GM23338 (cell line): ENCODE measurements around the gene CAMTA1. TPM values are rescaled to one million over a fixed set of nuclear protein-coding genes. Genes with fewer than 3 reads are reported as not detected.

Experiments used
- ATAC-seq: fragments of 200-7000 bp; cut with Tn5 transposase; 3 replicates; pipeline ENCODE4 v1.9.1; 2020
- DNase-seq: peaks from one replicate; pipeline ENCODE4 v3.0.0-alpha.2; 2015; ENCODE audit warnings: low spot score
- H2AFZ ChIP-seq: fragments of 200-600 bp; sonication (generic); 2 replicates; pipeline ENCODE4 v1.8.0; 2016; ENCODE audit warnings: antibody characterized with exemption, mild to moderate bottlenecking, moderate library complexity
- H3F3A ChIP-seq: fragments of 200-600 bp; sonication (generic); replicated peaks from 2 replicates; pipeline ENCODE4 v1.8.0; 2017; ENCODE audit warnings: antibody characterized with exemption, mixed run types, low read depth
- H3K27ac ChIP-seq: fragments of 200-600 bp; sonication (generic); 2 replicates; pipeline ENCODE4 v1.6.1; 2016; ENCODE audit warnings: low read depth
- H3K27me3 ChIP-seq: fragments of 200-600 bp; sonication (generic); 2 replicates; pipeline ENCODE4 v1.8.0; 2016; ENCODE audit warnings: mild to moderate bottlenecking, mixed run types, moderate library complexity; ENCODE audit not compliant: insufficient read depth
- H3K36me3 ChIP-seq: fragments of 200-600 bp; sonication (generic); 2 replicates; pipeline ENCODE4 v1.8.0; 2016; ENCODE audit warnings: mild to moderate bottlenecking; ENCODE audit not compliant: insufficient read depth
- H3K4me1 ChIP-seq: fragments of 200-600 bp; sonication (generic); 2 replicates; pipeline ENCODE4 v1.8.0; 2016; ENCODE audit warnings: mild to moderate bottlenecking, moderate library complexity; ENCODE audit not compliant: insufficient read depth
- H3K4me2 ChIP-seq: fragments of 200-600 bp; sonication (generic); 2 replicates; pipeline ENCODE4 v1.7.1; 2017; ENCODE audit warnings: mixed run types
- H3K4me3 ChIP-seq: fragments of 200-600 bp; sonication (generic); 2 replicates; pipeline ENCODE4 v1.6.1; 2016; ENCODE audit warnings: mixed run types
- H3K79me2 ChIP-seq: fragments of 200-600 bp; sonication (generic); replicated peaks from 2 replicates; pipeline ENCODE4 v1.8.0; 2017; ENCODE audit warnings: mild to moderate bottlenecking; ENCODE audit not compliant: insufficient read depth
- H3K9me2 ChIP-seq: fragments of 200-600 bp; sonication (generic); 2 replicates; pipeline ENCODE4 v1.8.0; 2017; ENCODE audit not compliant: insufficient read depth
- H4K20me1 ChIP-seq: fragments of 200-600 bp; sonication (generic); replicated peaks from 2 replicates; pipeline ENCODE4 v1.8.0; 2017; ENCODE audit warnings: mild to moderate bottlenecking; ENCODE audit not compliant: insufficient read depth
- H3K27ac Mint-ChIP-seq: 2 replicates; pipeline ENCODE4 v1.8.0; 2020; ENCODE audit warnings: inconsistent platforms, mild to moderate bottlenecking, moderate library complexity, mixed read lengths
- H3K27me3 Mint-ChIP-seq: 3 replicates; pipeline ENCODE4 v1.8.0; 2022; ENCODE audit warnings: low read depth, mild to moderate bottlenecking, moderate library complexity, mixed read lengths, inconsistent platforms; ENCODE audit not compliant: insufficient read depth, poor library complexity
- H3K36me3 Mint-ChIP-seq: 3 replicates; pipeline ENCODE4 v1.8.0; 2021; ENCODE audit warnings: low read depth, mild to moderate bottlenecking, inconsistent platforms, moderate library complexity, mixed read lengths
- H3K4me1 Mint-ChIP-seq: 3 replicates; pipeline ENCODE4 v1.8.0; 2020; ENCODE audit warnings: mild to moderate bottlenecking, inconsistent platforms, mixed read lengths
- H3K4me3 Mint-ChIP-seq: 3 replicates; pipeline ENCODE4 v1.8.0; 2021; ENCODE audit warnings: moderate library complexity, mild to moderate bottlenecking, inconsistent platforms, mixed read lengths
- H3K9me3 Mint-ChIP-seq: 3 replicates; pipeline ENCODE4 v1.8.0; 2020; ENCODE audit warnings: moderate library complexity, mild to moderate bottlenecking, inconsistent platforms, mixed read lengths
- CREB1 ChIP-seq: fragments of 250-450 bp; sonication (Bioruptor Pico); IDR thresholded peaks from 2 replicates; pipeline ENCODE4 v1.5.0; 2020; ENCODE audit warnings: low read depth, mild to moderate bottlenecking, moderate library complexity
- CTCF ChIP-seq, 2 experiments: fragments of 200-600 bp in 1 of 2; sonication (generic) in 1 of 2; conservative IDR thresholded peaks; 2 replicates each; pipeline versions ENCODE4 v1.5.1 to v1.6.1; 2016 to 2017; ENCODE audit warnings: antibody characterized with exemption in 2 of 2, low read depth in 2 of 2, mild to moderate bottlenecking in 2 of 2, moderate library complexity in 1 of 2
- ETS1 ChIP-seq: IDR thresholded peaks from 2 replicates; pipeline ENCODE4 v1.6.1; 2016; ENCODE audit warnings: antibody characterized with exemption
- EZH2 ChIP-seq: fragments of 200-600 bp; sonication (generic); IDR thresholded peaks from one replicate; pipeline ENCODE4 v1.8.0; 2017; ENCODE audit warnings: antibody characterized with exemption, mild to moderate bottlenecking, low read depth; ENCODE audit not compliant: unreplicated experiment
- EZH2phosphoT487 ChIP-seq: fragments of 200-600 bp; sonication (generic); IDR thresholded peaks from one replicate; pipeline ENCODE4 v1.8.1; 2018; ENCODE audit warnings: antibody characterized with exemption; ENCODE audit not compliant: unreplicated experiment
- JUNB ChIP-seq: IDR thresholded peaks from one replicate; pipeline ENCODE4 v1.6.1; 2016; ENCODE audit warnings: antibody characterized with exemption; ENCODE audit not compliant: unreplicated experiment
- NANOG ChIP-seq: IDR thresholded peaks from 2 replicates; pipeline ENCODE4 v1.6.1; 2016; ENCODE audit warnings: antibody characterized with exemption, borderline replicate concordance
- REST ChIP-seq: IDR thresholded peaks from one replicate; pipeline ENCODE4 v1.6.1; 2018; ENCODE audit warnings: antibody characterized with exemption; ENCODE audit not compliant: unreplicated experiment
- STAT1 ChIP-seq: IDR thresholded peaks from one replicate; pipeline ENCODE4 v1.6.1; 2016; ENCODE audit warnings: antibody characterized with exemption; ENCODE audit not compliant: unreplicated experiment
- ZNF331 ChIP-seq: fragments of 250-450 bp; sonication (Bioruptor Pico); IDR thresholded peaks from 2 replicates; pipeline ENCODE4 v1.5.0; 2020; ENCODE audit warnings: low read depth, mild to moderate bottlenecking, moderate library complexity
- ZNF462 ChIP-seq: fragments of 250-450 bp; sonication (Bioruptor Pico); IDR thresholded peaks from 2 replicates; pipeline ENCODE4 v1.5.0; 2020; ENCODE audit warnings: mild to moderate bottlenecking, moderate library complexity
- polyA plus RNA-seq: library from polyadenylated mRNA; unstranded; fragments of >200 nt; fragmentation: Nextera tagmentation; extraction: Ambion mirVana; gene quantifications from 2 replicates; pipeline ENCODE4 v1.2.1, GENCODE V29; 2016
- total RNA-seq: library from RNA; depleted of rRNA; stranded (reverse); fragments of >200 nt; shearing (Covaris generic); gene quantifications from 2 replicates; pipeline ENCODE4 v1.2.3, GENCODE V29; 2014

Gene CAMTA1
- total and polyA plus RNA-seq, 2 experiments from 2014 or later = 115 to 519 TPM

DNA sequence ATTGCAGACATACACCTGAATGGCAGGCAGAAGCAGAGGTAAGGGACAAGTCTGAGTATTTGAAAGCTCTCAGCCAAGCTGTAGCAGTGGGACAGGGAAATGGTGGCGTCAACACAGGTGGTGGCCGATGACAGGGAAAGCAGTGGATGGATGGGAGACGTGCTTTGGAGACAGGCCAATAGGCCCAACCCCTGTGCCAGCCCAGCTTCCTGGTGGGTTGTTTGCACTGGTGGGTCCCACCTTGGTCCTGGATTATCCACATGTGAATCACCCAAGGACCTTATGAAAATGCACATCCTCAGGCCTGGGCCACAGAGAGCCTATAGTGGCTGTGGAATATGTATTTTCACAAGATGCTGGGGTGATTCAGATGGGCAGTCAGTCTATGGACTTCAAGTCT is 782.1 kb downstream of the CAMTA1 start (continued):
- TF ChIP-seq REST = no peak

DNA sequence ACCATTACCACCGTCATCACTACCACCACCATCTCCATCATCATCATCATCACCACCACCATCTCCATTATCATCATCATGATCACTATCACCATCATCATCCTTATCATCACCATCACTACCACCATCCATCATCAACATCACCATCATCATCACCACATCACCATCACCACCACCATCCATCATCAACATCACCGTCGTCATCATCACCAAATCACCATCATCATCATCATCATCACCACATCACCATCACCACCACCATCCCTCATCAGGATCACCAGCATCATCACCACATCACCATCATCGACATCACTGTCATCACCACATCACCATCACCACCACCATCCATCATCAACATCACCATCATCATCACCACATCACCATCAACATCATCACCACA is 782.8 kb downstream of the CAMTA1 start:
- no peaks in the 10 kb centered on the region for H3K4me1 ChIP-seq
- no peaks in the 10 kb centered on the region for H3K27me3 ChIP-seq
- H4K20me1 ChIP-seq = no peaks in the 10 kb centered on the region
- Mint-ChIP-seq H3K9me3 (no peaks in the 10 kb centered on the region), H3K27ac (no peak overlapping the region), H3K36me3 (no peaks in the 10 kb centered on the region; the same call in 2 of the 3 replicates), H3K4me1 (no peaks in the 10 kb centered on the region), H3K4me3 (no peak overlapping the region), H3K27me3 (peaks cover 6% of the 10 kb centered on the region)
- H3K36me3 ChIP-seq = no peaks in the 10 kb centered on the region
- H3K79me2 ChIP-seq = no peaks in the 10 kb centered on the region
- H3K4me2 ChIP-seq = no peak overlapping the region
- H3F3A ChIP-seq = no peaks in the 10 kb centered on the region
- H3K9me2 ChIP-seq = peaks cover 4% of the 10 kb centered on the region; the same call in 1 of the 2 replicates
- ATAC-seq = no peak
- H3K4me3 ChIP-seq = no peak overlapping the region
- no peak for DNase-seq
- H2AFZ ChIP-seq = no peak overlapping the region
- no peak overlapping the region for H3K27ac ChIP-seq
- TF ChIP-seq JUNB (no peak), EZH2 (no peak), ZNF331 (CRISPR knock-in tag) (no peak), STAT1 (no peak), ETS1 (no peak), CREB1 (no peak), EZH2phosphoT487 (no peak), CTCF (conservative IDR thresholded peaks at IDR 0.05; ENCODE audit: low read depth in 2 of 2) (no peak), ZNF462 (CRISPR knock-in tag) (no peak), NANOG (no peak)
